Liver (tissue), 9 donors: Measurements from ENCODE around the gene CNNM2. TPM values are rescaled to one million over a fixed set of nuclear protein-coding genes. Genes with fewer than 3 reads are reported as not detected.

Experiments used
- DNase-seq: peaks from one replicate; pipeline ENCODE4 v3.0.0-alpha.2; 2017; ENCODE audit warnings: low spot score
- H3K27ac ChIP-seq, 2 donors: one replicate each; pipeline ENCODE4 v1.7.0; 2013; ENCODE audit warnings: inconsistent platforms in 2 of 2, low read length in 2 of 2, control low read depth in 1 of 2, low read depth in 1 of 2, mild to moderate bottlenecking in 1 of 2
- H3K27me3 ChIP-seq, 4 donors: one replicate each; pipeline versions ENCODE4 v1.6.1 to v1.7.0; 2013; ENCODE audit warnings: low read length in 3 of 4, inconsistent platforms in 1 of 4, mild to moderate bottlenecking in 1 of 4, moderate library complexity in 1 of 4; ENCODE audit not compliant: control insufficient read depth in 4 of 4, insufficient read depth in 4 of 4
- H3K36me3 ChIP-seq, 4 donors: one replicate each; pipeline versions ENCODE4 v1.6.1 to v1.7.0; 2013; ENCODE audit warnings: low read length in 3 of 4, mild to moderate bottlenecking in 3 of 4, low read depth in 1 of 4, moderate library complexity in 1 of 4; ENCODE audit not compliant: control insufficient read depth in 4 of 4, insufficient read depth in 3 of 4
- H3K4me1 ChIP-seq, 4 donors: one replicate each; pipeline versions ENCODE4 v1.6.1 to v1.7.0; 2013; ENCODE audit warnings: low read length in 3 of 4, mild to moderate bottlenecking in 3 of 4, moderate library complexity in 1 of 4; ENCODE audit not compliant: control insufficient read depth in 4 of 4, insufficient read depth in 4 of 4
- H3K4me3 ChIP-seq, 3 donors: one replicate each; pipeline versions ENCODE4 v1.6.1 to v1.7.0; 2013; ENCODE audit warnings: low read length in 3 of 3, control low read depth in 1 of 3, low read depth in 1 of 3, mild to moderate bottlenecking in 1 of 3
- H3K9ac ChIP-seq, 2 donors: one replicate each; pipeline ENCODE4 v1.7.0; 2013; ENCODE audit warnings: low read length in 2 of 2, mild to moderate bottlenecking in 2 of 2, moderate library complexity in 2 of 2, control low read depth in 1 of 2, low read depth in 1 of 2
- H3K9me3 ChIP-seq, 4 donors: one replicate each; pipeline versions ENCODE4 v1.6.1 to v1.7.0; 2013; ENCODE audit warnings: low read length in 3 of 4; ENCODE audit not compliant: control insufficient read depth in 4 of 4
- EGR1 ChIP-seq, 2 donors: IDR thresholded peaks; 2 replicates each; pipeline ENCODE4 v1.6.1; 2016 to 2018; ENCODE audit warnings: antibody characterized with exemption in 2 of 2, low read depth in 2 of 2
- FOXA1 ChIP-seq: IDR thresholded peaks from 2 replicates; pipeline ENCODE4 v1.6.1; 2016; ENCODE audit warnings: antibody characterized with exemption
- FOXA2 ChIP-seq: IDR thresholded peaks from 2 replicates; pipeline ENCODE4 v1.6.1; 2016; ENCODE audit warnings: antibody characterized with exemption
- GABPA ChIP-seq, 2 donors: IDR thresholded peaks in 1 of 2; conservative IDR thresholded peaks in 1 of 2; 2 replicates each; pipeline ENCODE4 v1.6.1; 2016; ENCODE audit warnings: antibody characterized with exemption in 2 of 2, mild to moderate bottlenecking in 1 of 2, moderate library complexity in 1 of 2
- HNF4A ChIP-seq, 2 donors: conservative IDR thresholded peaks; 2 replicates each; pipeline ENCODE4 v1.6.1; 2016; ENCODE audit warnings: antibody characterized with exemption in 2 of 2, mild to moderate bottlenecking in 2 of 2
- HNF4G ChIP-seq: IDR thresholded peaks from 2 replicates; pipeline ENCODE4 v1.6.1; 2016; ENCODE audit warnings: antibody characterized with exemption
- JUND ChIP-seq, 2 donors: IDR thresholded peaks; 2 replicates each; pipeline ENCODE4 v1.6.1; 2016; ENCODE audit warnings: antibody characterized with exemption in 2 of 2
- NR2F2 ChIP-seq: IDR thresholded peaks from 2 replicates; pipeline ENCODE4 v1.6.1; 2016; ENCODE audit warnings: antibody characterized with exemption
- RAD21 ChIP-seq, 2 donors: IDR thresholded peaks; 2 replicates each; pipeline ENCODE4 v1.6.1; 2016; ENCODE audit warnings: antibody characterized with exemption in 2 of 2, mild to moderate bottlenecking in 2 of 2
- RXRA ChIP-seq, 2 donors: IDR thresholded peaks; 2 replicates each; pipeline ENCODE4 v1.6.1; 2017 to 2018; ENCODE audit warnings: antibody characterized with exemption in 2 of 2, mild to moderate bottlenecking in 1 of 2
- SP1 ChIP-seq: IDR thresholded peaks from 2 replicates; pipeline ENCODE4 v1.6.1; 2018; ENCODE audit warnings: antibody characterized with exemption, mild to moderate bottlenecking
- TAF1 ChIP-seq: conservative IDR thresholded peaks from 2 replicates; pipeline ENCODE4 v1.6.1; 2016; ENCODE audit warnings: antibody characterized with exemption, mild to moderate bottlenecking
- YY1 ChIP-seq: IDR thresholded peaks from 2 replicates; pipeline ENCODE4 v1.6.1; 2016; ENCODE audit warnings: antibody characterized with exemption, mild to moderate bottlenecking
- WGBS: extraction: QIAGEN DNeasy Blood & Tissue Kit; methylation state at CpG from one replicate; pipeline ENCODE4 v1.1.7; 2013; 5-methylcytosine and 5-hydroxymethylcytosine counted together
- polyA plus RNA-seq, 2 donors: library from polyadenylated mRNA; stranded (reverse) in 1 of 2; unstranded in 1 of 2; fragments of 200-250 nt in 1 of 2; fragments of >200 nt in 1 of 2; fragmentation: Nextera tagmentation in 1 of 2; extraction: Ambion mirVana in 1 of 2; gene quantifications; one replicate each; pipeline versions ENCODE4 v1.2.1 to v1.2.3, GENCODE V29; 2013 to 2015
- total RNA-seq, 2 donors: library from RNA; depleted of rRNA; stranded (reverse); fragments of >200 nt; gene quantifications; one replicate each; pipeline ENCODE4 v1.2.3, GENCODE V29; 2014
- TF ChIP-seq, protein P1 (sequence below): IDR thresholded peaks from 2 replicates; pipeline ENCODE4 v1.6.1; 2016; ENCODE audit warnings: antibody characterized with exemption, mild to moderate bottlenecking
- TF ChIP-seq, protein P2 (sequence below): IDR thresholded peaks from 2 replicates; pipeline ENCODE4 v1.6.1; 2016; ENCODE audit warnings: antibody characterized with exemption
- TF ChIP-seq, protein P3 (sequence below): IDR thresholded peaks from 2 replicates; pipeline ENCODE4 v1.6.1; 2016; ENCODE audit warnings: antibody characterized with exemption
- TF ChIP-seq, protein P4 (sequence below): fragments of 150-350 bp; IDR thresholded peaks from 2 replicates; pipeline ENCODE4 v1.5.1; 2017; ENCODE audit warnings: improper control_type of control experiment, low read depth, low read length; ENCODE audit not compliant: missing input control
- TF ChIP-seq, protein P5 (sequence below): IDR thresholded peaks from 2 replicates; pipeline ENCODE4 v1.6.1; 2016; ENCODE audit warnings: antibody characterized with exemption
- donor health status: healthy.
- donor health status: healthy.
- donor health status: healthy.
- donor health status: healthy.
- donor health status: healthy.

CNNM2 gene
- total and polyA plus RNA-seq, 4 donors, result 2.0 to 10.8 (median 6.9) TPM

DNA sequence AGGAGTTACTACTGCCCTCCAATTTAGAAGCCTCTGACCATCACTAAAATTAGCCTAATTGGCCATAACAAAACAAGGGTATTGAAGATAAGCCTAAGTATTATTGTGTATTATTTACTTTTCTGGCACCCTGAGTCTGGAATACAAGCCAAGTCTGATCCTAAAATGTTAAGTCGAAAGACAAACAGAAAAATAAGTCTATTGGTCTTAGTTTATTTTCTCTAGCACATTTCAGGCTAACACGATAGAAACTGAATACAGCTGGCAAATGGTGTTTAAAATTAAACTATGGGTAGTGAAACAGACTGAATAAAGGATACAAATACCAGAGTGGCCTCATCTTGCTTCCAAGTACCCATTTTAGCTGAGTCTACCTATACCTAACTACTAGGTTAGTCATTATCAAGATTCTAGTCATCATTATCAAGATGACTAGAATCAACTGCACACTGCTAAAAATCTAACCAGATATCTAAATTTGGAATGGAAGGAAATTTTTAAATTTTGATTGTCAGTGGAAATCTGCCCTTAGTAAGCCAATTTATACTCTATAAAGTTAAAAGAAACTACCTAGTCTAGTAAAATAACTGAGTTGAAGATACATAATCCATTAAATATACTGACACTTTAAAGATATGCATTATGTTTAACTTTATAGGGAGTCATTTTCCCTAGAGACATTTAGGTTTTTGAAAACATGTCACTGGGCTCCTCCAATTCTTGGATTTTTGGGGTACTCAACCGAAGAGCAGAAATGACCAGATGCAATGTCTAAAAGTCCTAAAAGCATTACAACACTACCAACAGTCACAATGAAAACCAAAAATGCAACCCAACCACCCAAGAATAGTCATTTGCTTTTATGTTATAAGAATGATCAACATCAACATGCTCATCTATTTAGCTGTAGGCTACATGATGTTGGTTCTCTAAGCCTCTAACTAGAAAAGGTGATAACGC is 194.1 kb downstream of the CNNM2 start (continued):
- TF ChIP-seq, protein P1, sequence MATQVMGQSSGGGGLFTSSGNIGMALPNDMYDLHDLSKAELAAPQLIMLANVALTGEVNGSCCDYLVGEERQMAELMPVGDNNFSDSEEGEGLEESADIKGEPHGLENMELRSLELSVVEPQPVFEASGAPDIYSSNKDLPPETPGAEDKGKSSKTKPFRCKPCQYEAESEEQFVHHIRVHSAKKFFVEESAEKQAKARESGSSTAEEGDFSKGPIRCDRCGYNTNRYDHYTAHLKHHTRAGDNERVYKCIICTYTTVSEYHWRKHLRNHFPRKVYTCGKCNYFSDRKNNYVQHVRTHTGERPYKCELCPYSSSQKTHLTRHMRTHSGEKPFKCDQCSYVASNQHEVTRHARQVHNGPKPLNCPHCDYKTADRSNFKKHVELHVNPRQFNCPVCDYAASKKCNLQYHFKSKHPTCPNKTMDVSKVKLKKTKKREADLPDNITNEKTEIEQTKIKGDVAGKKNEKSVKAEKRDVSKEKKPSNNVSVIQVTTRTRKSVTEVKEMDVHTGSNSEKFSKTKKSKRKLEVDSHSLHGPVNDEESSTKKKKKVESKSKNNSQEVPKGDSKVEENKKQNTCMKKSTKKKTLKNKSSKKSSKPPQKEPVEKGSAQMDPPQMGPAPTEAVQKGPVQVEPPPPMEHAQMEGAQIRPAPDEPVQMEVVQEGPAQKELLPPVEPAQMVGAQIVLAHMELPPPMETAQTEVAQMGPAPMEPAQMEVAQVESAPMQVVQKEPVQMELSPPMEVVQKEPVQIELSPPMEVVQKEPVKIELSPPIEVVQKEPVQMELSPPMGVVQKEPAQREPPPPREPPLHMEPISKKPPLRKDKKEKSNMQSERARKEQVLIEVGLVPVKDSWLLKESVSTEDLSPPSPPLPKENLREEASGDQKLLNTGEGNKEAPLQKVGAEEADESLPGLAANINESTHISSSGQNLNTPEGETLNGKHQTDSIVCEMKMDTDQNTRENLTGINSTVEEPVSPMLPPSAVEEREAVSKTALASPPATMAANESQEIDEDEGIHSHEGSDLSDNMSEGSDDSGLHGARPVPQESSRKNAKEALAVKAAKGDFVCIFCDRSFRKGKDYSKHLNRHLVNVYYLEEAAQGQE, result no peak
- TF ChIP-seq RXRA (IDR thresholded peaks at IDR 0.05) (no peak), EGR1 (IDR thresholded peaks at IDR 0.05; ENCODE audit: low read depth in 2 of 2) (no peak), GABPA (IDR thresholded peaks at IDR 0.05 in 1 of 2, conservative IDR thresholded peaks at IDR 0.05 in 1 of 2) (no peak), HNF4G (no peak), YY1 (no peak), FOXA1 (no peak)
- TF ChIP-seq, protein P2, sequence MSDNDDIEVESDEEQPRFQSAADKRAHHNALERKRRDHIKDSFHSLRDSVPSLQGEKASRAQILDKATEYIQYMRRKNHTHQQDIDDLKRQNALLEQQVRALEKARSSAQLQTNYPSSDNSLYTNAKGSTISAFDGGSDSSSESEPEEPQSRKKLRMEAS, result no peak

DNA sequence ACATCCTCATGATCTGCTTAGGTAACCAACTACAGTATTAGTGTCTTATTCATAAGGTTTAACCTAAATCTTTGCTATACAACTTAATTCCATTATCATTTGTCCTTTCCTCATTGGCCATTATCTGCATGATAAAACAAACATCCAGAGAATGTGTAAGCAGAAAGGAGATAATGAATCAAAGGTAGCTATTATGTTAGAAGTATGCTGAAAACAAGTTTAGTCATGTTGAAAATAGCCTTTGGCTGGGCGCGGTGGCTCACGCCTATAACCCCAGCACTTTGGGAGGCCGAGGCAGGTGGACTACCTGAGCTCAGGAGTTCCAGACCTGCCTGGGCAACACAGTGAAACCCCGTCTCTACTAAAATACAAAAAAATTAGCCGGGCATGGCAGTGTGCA is 196.8 kb downstream of the CNNM2 start:
- no peaks in the 10 kb centered on the region for H3K36me3 ChIP-seq
- no peak for DNase-seq
- H3K4me3 ChIP-seq, result no peak overlapping the region
- H3K27me3 ChIP-seq, result no peaks in the 10 kb centered on the region
- no peak overlapping the region for H3K9ac ChIP-seq
- peaks cover 9 to 27% (median 19%) of the 10 kb centered on the region in 4 donors for H3K4me1 ChIP-seq
- H3K9me3 ChIP-seq, result no peaks in the 10 kb centered on the region
- TF ChIP-seq, protein P2, result no peak
- no peak for TF ChIP-seq TAF1
- TF ChIP-seq GABPA (IDR thresholded peaks at IDR 0.05 in 1 of 2, conservative IDR thresholded peaks at IDR 0.05 in 1 of 2), result no peak
- no peak for TF ChIP-seq RXRA (IDR thresholded peaks at IDR 0.05)
- TF ChIP-seq, protein P3, sequence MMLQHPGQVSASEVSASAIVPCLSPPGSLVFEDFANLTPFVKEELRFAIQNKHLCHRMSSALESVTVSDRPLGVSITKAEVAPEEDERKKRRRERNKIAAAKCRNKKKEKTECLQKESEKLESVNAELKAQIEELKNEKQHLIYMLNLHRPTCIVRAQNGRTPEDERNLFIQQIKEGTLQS, result no peak
- TF ChIP-seq FOXA2, result no peak
- TF ChIP-seq NR2F2, result no peak
- TF ChIP-seq, protein P4, sequence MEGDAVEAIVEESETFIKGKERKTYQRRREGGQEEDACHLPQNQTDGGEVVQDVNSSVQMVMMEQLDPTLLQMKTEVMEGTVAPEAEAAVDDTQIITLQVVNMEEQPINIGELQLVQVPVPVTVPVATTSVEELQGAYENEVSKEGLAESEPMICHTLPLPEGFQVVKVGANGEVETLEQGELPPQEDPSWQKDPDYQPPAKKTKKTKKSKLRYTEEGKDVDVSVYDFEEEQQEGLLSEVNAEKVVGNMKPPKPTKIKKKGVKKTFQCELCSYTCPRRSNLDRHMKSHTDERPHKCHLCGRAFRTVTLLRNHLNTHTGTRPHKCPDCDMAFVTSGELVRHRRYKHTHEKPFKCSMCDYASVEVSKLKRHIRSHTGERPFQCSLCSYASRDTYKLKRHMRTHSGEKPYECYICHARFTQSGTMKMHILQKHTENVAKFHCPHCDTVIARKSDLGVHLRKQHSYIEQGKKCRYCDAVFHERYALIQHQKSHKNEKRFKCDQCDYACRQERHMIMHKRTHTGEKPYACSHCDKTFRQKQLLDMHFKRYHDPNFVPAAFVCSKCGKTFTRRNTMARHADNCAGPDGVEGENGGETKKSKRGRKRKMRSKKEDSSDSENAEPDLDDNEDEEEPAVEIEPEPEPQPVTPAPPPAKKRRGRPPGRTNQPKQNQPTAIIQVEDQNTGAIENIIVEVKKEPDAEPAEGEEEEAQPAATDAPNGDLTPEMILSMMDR, result no peak
- TF ChIP-seq EGR1 (IDR thresholded peaks at IDR 0.05; ENCODE audit: low read depth in 2 of 2), result no peak
- TF ChIP-seq SP1, result no peak
- no peak for TF ChIP-seq RAD21 (IDR thresholded peaks at IDR 0.05)
- no peak for TF ChIP-seq JUND (IDR thresholded peaks at IDR 0.05)
- no peak for TF ChIP-seq FOXA1
- TF ChIP-seq, protein P5, sequence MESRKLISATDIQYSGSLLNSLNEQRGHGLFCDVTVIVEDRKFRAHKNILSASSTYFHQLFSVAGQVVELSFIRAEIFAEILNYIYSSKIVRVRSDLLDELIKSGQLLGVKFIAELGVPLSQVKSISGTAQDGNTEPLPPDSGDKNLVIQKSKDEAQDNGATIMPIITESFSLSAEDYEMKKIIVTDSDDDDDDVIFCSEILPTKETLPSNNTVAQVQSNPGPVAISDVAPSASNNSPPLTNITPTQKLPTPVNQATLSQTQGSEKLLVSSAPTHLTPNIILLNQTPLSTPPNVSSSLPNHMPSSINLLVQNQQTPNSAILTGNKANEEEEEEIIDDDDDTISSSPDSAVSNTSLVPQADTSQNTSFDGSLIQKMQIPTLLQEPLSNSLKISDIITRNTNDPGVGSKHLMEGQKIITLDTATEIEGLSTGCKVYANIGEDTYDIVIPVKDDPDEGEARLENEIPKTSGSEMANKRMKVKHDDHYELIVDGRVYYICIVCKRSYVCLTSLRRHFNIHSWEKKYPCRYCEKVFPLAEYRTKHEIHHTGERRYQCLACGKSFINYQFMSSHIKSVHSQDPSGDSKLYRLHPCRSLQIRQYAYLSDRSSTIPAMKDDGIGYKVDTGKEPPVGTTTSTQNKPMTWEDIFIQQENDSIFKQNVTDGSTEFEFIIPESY, result no peak
- TF ChIP-seq, protein P1, result no peak
- TF ChIP-seq HNF4A (conservative IDR thresholded peaks at IDR 0.05), result no peak
- no peak for TF ChIP-seq HNF4G
- no peak for TF ChIP-seq YY1
- WGBS, result 95% methylated on average over 6 of the region's 6 CpGs
- no peak overlapping the region for H3K27ac ChIP-seq
